ENCODE results near the gene ACSF2.

DNA sequence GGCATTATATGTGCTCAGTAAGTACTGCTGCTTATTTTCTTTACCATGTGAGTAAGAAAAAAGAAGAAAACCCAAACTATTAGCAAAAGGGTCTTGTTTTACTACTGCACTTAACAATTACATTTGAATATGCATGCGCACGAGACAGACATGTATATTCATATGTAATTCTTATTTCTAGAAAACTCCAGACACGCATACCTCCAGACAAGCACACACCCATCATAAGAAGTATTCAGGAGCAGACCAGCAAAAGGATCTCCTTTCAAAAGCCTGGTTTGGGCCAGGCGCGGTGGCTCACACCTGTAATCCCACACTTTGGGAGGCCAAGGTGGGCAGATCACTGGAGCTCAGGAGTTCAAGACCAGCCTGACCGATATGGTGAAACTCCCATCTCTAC, 36.5 kb upstream of the ACSF2 start:
- TF ChIP-seq, protein P1, sequence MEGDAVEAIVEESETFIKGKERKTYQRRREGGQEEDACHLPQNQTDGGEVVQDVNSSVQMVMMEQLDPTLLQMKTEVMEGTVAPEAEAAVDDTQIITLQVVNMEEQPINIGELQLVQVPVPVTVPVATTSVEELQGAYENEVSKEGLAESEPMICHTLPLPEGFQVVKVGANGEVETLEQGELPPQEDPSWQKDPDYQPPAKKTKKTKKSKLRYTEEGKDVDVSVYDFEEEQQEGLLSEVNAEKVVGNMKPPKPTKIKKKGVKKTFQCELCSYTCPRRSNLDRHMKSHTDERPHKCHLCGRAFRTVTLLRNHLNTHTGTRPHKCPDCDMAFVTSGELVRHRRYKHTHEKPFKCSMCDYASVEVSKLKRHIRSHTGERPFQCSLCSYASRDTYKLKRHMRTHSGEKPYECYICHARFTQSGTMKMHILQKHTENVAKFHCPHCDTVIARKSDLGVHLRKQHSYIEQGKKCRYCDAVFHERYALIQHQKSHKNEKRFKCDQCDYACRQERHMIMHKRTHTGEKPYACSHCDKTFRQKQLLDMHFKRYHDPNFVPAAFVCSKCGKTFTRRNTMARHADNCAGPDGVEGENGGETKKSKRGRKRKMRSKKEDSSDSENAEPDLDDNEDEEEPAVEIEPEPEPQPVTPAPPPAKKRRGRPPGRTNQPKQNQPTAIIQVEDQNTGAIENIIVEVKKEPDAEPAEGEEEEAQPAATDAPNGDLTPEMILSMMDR (IDR thresholded peaks at IDR 0.05; ENCODE audit: low read length) = no peak
- TF ChIP-seq EZH2 (optimal IDR thresholded peaks at IDR 0.05; ENCODE audit: low read depth, low read length) = no peak
- no peak for TF ChIP-seq EZH2phosphoT487 (IDR thresholded peaks at IDR 0.05; ENCODE audit: low read length)
